GM19240 (cell line): ENCODE results near the gene INTS11.

Experiments
- DNase-seq: peaks from one replicate; pipeline ENCODE4 v3.0.0; 2011; ENCODE audit warnings: low spot score; ENCODE audit not compliant: insufficient read length

The INTS11 gene

DNA sequence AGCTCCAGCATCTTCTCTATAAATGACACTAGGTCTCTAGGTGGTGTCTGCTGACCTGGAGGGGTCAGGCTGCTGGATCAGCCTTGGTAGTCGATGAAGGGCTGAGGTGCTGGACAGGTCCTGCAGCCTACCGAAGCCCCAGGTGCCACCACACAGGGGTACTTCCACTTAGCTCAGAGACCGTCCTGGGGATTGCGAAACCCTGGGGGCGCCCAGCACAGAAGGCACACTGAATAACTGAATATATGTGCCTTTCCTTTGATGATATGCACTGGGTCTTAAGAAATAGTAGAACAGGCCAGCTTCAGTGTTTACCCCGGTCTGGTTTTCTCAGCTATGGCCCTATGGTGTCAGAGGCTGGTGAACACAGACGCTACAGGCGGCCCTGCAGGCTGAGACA is 61.7 kb downstream of the INTS11 start:
- DNase-seq, result no peak

DNA sequence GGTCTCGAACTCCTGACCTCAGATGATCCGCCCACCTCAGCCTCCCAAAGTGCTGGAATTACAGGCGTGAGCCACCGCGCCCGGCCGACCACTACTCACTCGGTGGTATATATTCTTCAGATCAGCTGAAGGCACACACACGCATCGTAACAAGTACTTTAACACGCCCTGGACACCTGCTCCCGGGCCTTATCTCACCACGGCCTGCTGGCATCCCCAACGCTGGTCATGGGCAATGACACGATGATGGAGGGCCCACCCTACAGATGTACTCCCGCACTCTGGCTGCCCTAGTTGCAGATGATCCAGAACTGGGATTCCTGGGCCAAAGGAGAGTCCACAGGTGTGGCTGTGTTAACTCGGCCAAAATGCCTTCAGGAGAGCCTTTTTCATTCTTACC is 62.4 kb downstream of the INTS11 start:
- DNase-seq, result no peak
